ENCODE data around the gene CYP2W1. TPM values are rescaled to one million over a fixed set of nuclear protein-coding genes. Genes with fewer than 3 reads are reported as not detected.
A peak's percentile ranks its signal among the peaks of the same experiment; 100 is the strongest.

The CYP2W1 gene
- total RNA-seq, 1 donor from 2014 or later, result not detected

- intact Hi-C loops (cut with DNase I), result no loop called here
Observed at GRCh38 chr7:944744-945143, 38.2 kb upstream of the CYP2W1 start.

GRCh38 chr7:945147-945555 lies 37.8 kb upstream of the CYP2W1 start:
- intact Hi-C loops (cut with DNase I), result no loop called here

More at GRCh38 chr7:944744-945143, 38.2 kb upstream of the CYP2W1 start:
- peaks cover 7% of the 10 kb centered on the region for H3K4me1 ChIP-seq
- no peaks in the 10 kb centered on the region for H3K36me3 ChIP-seq
- no peaks in the 10 kb centered on the region for H3K27me3 ChIP-seq (ENCODE audit: low read depth)
- ATAC-seq, result no peak
- peak overlapping the region; percentile 88 for H3K27ac ChIP-seq
- TF ChIP-seq CTCF (IDR thresholded peaks at IDR 0.05), result no peak
- no peaks in the 10 kb centered on the region for H3K9me3 ChIP-seq
- no peak for DNase-seq
- peak overlapping the region; percentile 52 for H3K4me3 ChIP-seq

GRCh38 chr7:945556-946255 lies 37.3 kb upstream of the CYP2W1 start:
- peak overlapping the region; percentile 88 for H3K27ac ChIP-seq
- TF ChIP-seq CTCF (IDR thresholded peaks at IDR 0.05), result no peak
- intact Hi-C loops (cut with DNase I), result no loop called here

More at GRCh38 chr7:945147-945555, 37.8 kb upstream of the CYP2W1 start:
- no peaks in the 10 kb centered on the region for H3K27me3 ChIP-seq (ENCODE audit: low read depth)
- ATAC-seq (peak; percentile 13 to 39), DNase-seq (peak; percentile 51)
- no peaks in the 10 kb centered on the region for H3K36me3 ChIP-seq
- H3K27ac ChIP-seq, result peak overlapping the region; percentile 88
- TF ChIP-seq CTCF (IDR thresholded peaks at IDR 0.05), result no peak
- H3K4me1 ChIP-seq, result peaks cover 7% of the 10 kb centered on the region
- H3K9me3 ChIP-seq, result no peaks in the 10 kb centered on the region
- peak overlapping the region; percentile 52 for H3K4me3 ChIP-seq

GRCh38 chr7:946256-946996 lies 36.6 kb upstream of the CYP2W1 start:
- DNase-seq, result peak; percentile 34
- TF ChIP-seq CTCF (IDR thresholded peaks at IDR 0.05), result no peak

More at GRCh38 chr7:945556-946255, 37.3 kb upstream of the CYP2W1 start:
- peak overlapping the region; percentile 52 for H3K4me3 ChIP-seq
- H3K27me3 ChIP-seq (ENCODE audit: low read depth), result no peaks in the 10 kb centered on the region
- no peaks in the 10 kb centered on the region for H3K9me3 ChIP-seq
- H3K4me1 ChIP-seq, result peaks cover 7% of the 10 kb centered on the region
- H3K36me3 ChIP-seq, result no peaks in the 10 kb centered on the region
- peak; percentile 93 for DNase-seq
- ATAC-seq, result peak; percentile 97 to 98

GRCh38 chr7:947391-948210 lies 35.4 kb upstream of the CYP2W1 start:
- H3K36me3 ChIP-seq, result no peaks in the 10 kb centered on the region
- peaks cover 5% of the 10 kb centered on the region for H3K27me3 ChIP-seq (ENCODE audit: low read depth)
- no peak for TF ChIP-seq CTCF (IDR thresholded peaks at IDR 0.05)
- H3K9me3 ChIP-seq, result no peaks in the 10 kb centered on the region
- intact Hi-C loops (cut with DNase I), result no loop called here
- peaks cover 8% of the 10 kb centered on the region for H3K4me1 ChIP-seq
- ATAC-seq (no peak), DNase-seq (peak; percentile 36)
- no peak overlapping the region for H3K4me3 ChIP-seq
- no peak overlapping the region for H3K27ac ChIP-seq

More at GRCh38 chr7:946256-946996, 36.6 kb upstream of the CYP2W1 start:
- H3K27ac ChIP-seq, result peak overlapping the region; percentile 88
- intact Hi-C loops (cut with DNase I), result no loop called here
- no peaks in the 10 kb centered on the region for H3K9me3 ChIP-seq
- peak overlapping the region; percentile 52 for H3K4me3 ChIP-seq
- peak; percentile 1 to 22 for ATAC-seq
- peaks cover 7% of the 10 kb centered on the region for H3K4me1 ChIP-seq
- H3K27me3 ChIP-seq (ENCODE audit: low read depth), result no peaks in the 10 kb centered on the region
- no peaks in the 10 kb centered on the region for H3K36me3 ChIP-seq

Measured in lower lobe of right lung (tissue), 2 donors.